Medulla oblongata (tissue), 1 donor: ENCODE data around the gene EYA4.
A peak's percentile ranks its signal among the peaks of the same experiment; 100 is the strongest.
"Not testable (repeated sequence)": the region's sequence is repeated elsewhere in the genome, so short reads cannot be mapped to it uniquely, and the experiment has no call there.

Experiments
- DNase-seq: peaks from one replicate; pipeline ENCODE4 v3.0.0-alpha.2; 2015; ENCODE audit errors: extremely low spot score

EYA4 gene

DNA sequence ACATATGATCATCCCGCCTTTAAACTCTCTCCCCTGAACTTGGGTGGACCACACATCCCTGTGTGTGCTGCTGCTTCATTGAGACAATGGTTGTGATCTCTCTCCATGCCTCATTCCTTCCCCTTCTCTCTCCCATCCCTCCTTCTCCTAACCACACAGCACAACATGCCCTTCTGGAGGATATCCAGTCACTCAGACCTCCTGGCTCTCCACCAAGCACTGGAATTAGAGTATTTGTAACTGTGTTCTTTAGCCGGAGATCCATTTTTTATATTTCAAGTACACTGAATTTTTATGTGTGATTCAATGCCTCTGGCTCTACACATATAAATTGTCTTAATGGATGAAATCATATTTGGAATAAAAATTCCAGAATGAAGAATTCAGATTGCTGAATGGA is 287.4 kb downstream of the EYA4 start:
- DNase-seq, result no peak

DNA sequence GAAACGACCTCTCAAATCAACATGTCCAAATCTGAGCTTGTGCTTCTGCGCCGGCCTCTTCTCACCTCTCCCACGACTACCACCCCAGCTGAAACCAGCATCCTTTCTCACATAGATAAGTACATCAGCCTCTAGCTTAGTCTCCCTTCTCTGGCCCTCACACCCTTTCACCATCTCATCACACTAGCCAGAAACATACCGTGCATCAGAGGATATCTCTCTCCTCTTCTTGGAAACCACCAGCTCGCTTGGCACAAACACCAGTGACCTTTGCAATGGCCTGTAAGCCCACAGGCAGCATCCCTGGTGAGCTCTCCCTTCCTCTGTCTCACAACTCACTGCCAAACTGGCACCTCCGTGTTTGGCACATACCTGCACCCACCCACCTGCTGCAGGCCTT is 291.8 kb downstream of the EYA4 start:
- DNase-seq, result no peak

DNA sequence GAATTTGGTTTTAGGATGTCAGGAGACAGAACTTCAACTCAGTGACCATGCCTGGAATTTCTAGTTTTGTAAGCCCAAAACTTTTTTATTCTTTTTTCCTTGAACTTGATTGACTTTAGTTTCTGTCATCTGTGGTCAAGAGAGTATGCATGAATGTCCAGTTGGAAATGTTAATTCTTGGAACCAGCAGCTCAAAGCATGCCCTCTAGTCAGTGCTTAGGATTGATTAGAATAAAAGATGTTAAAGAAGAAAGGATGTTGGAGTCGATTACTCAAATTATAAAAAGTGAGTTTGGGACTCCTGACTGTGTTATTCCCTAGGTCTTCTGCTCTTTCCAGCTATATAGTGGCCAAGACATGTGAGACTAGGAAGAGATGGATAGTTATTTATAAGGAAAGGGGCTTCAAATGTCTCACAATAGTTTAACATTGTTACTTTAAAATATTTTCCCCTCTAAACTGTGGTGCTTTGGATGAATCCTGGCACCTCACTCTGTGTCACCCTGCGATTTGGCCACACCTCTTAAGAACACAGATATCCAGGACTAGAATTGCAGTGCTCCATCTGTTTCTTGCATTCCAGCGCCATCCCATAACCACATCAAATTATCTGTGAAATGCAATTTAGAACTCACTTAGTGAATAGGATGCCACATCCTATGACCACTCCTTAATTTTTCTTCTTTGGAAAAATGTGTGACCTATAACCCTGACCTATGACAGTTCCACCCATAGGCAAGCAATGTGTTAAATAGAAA is 298.5 kb downstream of the EYA4 start:
- DNase-seq, result no peak

DNA sequence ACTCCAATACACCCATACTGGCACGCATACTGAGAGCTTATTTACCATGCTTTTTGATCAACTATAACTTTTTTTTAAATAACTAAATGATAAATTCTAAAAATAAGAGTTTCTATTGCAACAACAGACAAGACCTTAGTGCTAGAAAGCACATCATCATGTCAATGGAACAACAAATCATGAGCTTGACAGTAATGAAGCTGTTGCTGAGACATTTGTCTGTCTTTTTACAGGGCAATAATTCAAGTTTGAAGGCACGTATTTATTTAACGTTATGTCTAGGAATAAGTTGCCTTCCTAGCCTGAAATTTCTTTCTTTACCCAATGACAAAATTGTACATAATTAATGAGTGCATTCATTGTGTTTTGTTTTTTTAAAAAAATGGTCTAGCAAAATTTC is 299.2 kb downstream of the EYA4 start:
- DNase-seq, result no peak

DNA sequence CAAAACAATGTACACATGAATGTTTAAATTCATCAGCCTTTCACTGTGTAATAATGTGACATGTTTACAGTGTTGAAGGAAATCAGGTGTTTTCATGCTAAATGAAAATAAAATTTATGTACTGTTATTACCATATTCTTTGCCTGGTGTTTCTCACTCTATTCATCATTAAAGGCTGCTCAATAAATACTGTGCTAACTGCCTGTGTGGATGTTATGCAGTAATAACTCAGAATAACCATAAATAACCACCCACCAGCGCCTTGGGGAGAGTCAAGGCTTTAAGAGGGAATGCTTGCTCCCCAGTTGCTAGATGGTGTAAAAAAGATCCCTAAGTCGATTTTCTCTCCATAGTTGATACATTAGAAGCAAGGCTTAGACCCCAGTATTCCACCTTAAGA is 299.9 kb downstream of the EYA4 start:
- no peak for DNase-seq

DNA sequence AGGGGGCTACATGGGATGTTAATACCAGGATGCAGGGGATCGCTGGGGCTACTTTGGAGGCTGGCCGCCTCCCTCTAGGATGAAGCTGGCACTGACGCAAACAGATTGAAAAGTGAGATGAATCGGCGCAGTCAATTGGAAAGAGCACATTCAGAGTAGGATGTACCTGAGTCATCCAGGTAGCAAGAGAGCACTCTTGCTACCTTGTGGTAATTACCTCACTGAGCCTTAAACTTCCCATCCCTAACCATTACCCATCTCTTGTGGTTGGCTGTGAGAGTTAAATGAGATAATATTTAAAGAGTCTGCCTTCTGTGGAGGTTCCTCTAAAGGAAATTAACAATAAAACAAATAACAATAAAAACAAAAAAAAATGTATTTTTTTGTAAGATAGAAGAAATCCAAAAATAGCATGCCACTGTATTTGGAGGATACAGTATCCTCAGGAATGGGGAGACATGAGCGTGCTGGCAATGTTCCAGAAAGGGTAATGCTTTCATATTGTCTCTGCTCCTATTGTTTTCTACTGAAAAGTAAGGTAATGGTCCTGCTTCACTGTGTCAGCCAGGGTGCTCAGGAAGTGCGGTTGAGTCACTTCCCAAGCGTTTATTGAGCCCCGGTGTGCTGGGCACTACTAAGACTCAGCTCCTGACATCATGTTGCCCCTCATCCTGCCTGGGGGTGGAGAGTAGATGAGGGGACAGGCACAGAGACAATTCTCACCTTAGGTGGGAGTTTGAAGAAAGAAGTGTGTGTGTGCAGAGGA is 301.1 kb downstream of the EYA4 start:
- DNase-seq, result no peak

DNA sequence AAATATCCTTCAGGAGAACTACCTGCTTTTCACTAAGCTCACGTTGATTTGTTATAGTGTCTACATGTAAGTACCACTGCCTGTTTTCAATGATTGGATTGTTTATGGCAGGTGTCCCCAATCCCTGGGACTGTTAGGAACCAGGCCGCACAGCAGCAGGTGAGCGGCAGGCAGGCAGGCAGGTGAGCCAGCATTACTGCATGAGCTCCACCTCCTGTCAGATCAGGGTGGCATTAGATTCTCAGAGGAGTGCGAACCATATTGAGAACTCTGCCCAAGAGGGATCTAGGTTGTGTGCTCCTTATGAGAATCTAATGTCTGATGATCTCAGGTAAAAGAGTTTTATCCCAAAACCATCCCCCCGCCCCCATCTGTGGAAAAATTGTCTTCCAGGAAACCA is 303.3 kb downstream of the EYA4 start:
- DNase-seq, result no peak

DNA sequence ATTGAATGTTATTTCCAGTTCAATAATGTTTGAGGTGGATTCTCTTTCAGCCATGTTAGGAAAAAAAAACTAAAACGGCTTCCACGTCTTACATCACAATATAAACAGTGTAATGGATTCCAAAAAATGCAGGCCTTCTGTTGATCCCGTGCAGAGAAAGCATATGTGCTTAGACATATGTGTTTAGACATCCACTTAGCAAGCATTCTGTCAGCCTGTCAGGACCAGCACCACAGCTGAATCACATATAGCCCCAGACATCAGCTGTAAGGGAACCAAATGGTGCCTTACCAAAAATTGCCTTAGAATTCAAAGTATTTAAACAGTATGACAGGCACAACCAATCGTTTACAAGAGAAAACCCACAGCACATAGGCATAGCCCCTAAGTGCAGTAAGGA is 304.9 kb downstream of the EYA4 start:
- no peak for DNase-seq

DNA sequence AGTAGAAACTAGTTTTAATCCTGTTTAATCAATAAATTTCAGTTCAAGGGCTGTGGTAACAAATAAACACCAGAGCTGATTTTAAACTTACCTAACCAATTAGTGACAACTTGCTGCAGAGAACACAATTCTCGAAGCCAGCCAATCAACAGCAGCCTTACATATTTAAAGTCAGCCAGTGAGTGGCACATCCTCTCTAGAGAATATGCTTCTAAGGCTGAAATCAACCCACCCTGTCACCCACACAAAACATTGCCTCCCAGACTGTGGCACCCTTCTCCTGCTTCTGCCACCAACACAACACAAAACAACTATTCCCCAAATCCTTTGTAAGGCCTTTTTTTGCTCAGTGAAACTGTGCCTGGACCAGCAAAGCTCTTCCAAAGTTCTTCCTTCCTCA is 306.0 kb downstream of the EYA4 start:
- DNase-seq, result no peak

DNA sequence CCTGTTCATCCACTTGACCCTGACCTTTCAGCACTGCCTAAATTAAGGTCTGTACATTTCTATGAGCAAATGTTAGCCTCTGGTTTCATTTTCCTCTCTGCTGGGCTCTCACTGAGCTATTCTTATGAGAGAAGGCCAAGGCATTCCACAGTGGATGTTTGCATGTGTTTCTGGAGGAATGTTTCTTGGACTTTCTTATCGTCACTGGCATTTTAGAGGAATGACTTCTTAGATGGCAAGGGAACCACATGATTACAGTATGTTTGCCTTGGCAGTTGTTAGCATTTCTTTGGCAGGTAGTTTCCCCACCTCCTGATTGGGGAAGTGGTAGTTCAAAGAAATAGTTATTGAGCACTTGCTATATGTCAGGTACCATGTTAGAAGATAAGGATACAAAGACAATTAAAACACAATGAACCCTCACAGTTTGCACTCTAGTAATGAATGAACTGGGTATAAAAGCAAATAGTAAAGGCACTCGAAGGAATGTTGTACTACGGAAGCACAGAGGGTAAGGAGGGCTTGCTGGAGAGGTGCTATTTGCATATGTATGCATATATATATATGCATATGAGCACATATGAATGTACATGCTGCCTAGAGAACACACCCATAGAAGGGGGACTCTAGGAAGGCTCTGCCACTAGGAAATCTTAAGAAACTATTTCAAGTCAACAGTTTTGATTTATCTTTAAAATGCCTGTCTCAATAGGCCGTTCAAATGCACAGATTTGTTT is 307.4 kb downstream of the EYA4 start:
- DNase-seq, result no peak

DNA sequence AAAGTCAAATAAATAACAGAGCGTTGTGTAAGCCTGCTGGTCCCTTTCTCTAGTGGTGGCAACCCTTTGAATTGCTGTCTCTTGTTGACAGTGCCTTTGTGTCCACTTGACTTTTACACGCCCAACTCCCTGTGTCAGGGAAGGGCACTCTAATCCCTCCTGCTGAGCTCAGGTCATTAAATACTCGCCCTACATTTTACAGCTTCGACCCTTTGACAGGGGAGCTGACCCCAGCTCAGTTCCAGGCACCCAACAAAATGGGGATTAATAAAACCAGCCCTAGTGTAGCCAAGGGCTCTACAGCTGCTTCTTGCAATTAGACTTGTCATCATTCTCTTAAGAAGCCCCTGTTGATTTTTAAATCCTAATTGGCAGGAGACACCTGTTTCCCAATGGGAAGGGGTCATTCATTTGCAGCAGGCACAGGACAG is 308.2 kb downstream of the EYA4 start:
- no peak for DNase-seq

DNA sequence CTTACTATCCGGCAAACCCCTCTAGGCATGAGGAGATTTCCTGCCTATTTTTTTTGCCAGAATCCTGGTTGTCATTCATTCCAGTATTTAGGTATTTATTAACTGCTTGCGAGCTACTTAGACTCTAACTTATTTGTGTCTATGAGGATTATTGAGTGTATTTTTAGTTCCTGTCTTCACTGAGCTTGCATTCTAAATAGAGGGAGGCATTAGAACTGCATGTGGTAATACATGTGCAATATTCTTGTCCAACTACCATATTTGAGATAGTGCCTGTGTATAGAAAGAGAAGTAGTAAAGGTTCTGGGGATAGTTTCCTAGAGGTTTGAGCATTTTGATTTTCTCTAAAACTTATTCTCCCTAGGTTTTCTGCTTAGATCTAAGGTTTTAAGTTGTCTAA is 308.9 kb downstream of the EYA4 start:
- no peak for DNase-seq

DNA sequence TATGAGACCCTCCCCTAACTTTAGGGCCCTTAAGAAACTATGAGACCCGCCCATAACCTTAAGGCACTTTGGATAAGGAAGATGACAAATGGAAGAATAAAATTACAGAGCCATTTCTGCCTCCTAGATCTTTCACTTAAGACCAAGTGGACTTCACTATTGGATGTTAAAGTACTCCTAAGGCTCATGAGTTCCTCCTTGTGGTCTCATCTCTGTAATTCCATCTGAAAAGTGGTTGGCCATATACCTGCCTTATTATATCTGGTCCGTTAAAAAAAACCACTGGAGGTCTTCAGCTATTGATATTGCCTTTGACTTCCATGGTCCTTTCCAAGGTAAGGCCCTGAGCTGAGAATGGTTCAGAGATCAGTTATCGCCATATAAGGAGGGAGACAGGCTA is 310.3 kb downstream of the EYA4 start:
- no peak for DNase-seq

DNA sequence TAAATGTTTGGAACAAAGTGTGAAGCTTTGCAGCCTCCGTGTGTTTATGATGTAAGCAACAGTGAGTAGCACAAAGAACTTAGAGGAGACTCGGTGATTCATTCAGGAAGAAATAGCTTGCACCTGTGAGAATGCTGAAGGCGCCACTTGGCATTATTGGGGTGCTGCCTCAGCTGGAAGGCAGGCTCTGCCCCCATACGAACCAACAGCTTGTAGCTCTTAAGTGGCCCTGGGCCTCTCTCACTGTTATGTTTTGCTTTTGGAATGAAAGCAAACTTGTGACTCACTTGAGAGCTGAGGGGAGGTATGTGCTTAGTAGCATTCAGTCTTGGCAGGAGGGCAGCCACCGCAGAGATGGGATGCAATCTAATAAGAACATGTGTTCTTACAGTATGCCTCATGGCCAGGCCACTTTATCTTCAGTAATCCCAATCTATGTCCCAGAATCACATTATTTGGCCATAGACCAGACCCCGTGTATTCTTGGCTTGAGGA is 310.7 kb downstream of the EYA4 start:
- DNase-seq, result no peak

DNA sequence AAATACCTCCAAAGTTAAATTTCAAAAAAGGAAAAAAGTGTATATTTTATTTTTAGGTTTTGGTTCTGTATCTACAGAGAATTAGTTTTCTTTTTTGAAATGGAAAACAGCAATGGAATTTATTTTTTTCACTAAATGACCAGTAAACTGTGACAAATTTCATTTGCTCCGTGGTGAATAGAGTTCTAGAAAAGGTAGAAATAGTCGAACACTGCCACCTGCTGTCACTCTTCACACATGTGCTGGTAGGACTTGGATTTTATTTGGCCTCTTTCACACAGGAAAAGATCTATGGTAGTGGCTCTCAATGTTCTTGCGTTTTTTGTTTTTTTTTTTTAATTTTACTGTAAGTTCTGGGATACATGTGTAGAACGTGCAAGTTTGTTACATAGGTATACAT is 312.5 kb downstream of the EYA4 start:
- peak; percentile 70 for DNase-seq

DNA sequence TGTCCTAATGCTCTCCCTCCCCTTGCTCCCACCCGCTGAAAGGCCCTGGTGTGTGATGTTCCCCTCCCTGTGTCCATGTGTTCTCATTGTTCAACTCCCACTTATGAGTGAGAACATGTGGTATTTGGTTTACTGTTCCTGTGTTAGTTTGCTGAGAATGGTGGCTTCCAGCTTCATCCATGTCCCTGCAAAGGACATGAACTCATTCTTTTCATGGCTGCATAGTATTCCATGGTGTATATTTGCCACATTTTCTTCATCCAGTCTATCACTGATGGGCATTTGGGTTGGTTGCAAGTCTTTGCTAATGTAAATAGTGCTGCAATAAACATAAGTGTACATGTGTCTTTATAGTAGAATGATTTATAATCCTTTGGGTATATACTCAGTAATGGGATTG is 313.0 kb downstream of the EYA4 start:
- not testable (repeated sequence) for DNase-seq

DNA sequence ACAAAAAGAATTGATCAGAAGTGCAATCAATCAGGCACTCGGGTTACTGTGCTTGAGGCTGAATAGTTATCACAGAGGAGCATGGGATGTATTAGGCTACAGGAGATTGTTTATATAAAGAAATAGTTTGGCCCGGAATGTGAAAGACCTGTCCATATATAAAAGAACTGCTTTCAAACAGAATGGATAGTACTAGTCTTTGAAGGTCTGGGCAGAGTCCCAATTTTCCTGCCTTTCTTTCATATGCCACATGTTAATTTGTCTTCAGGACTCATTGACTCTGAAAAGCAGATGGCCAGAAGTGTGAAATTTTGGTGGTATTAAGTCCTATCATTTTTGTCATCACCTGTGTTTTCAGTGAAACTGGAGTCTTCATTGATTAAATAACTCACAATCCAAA is 314.5 kb downstream of the EYA4 start:
- no peak for DNase-seq

DNA sequence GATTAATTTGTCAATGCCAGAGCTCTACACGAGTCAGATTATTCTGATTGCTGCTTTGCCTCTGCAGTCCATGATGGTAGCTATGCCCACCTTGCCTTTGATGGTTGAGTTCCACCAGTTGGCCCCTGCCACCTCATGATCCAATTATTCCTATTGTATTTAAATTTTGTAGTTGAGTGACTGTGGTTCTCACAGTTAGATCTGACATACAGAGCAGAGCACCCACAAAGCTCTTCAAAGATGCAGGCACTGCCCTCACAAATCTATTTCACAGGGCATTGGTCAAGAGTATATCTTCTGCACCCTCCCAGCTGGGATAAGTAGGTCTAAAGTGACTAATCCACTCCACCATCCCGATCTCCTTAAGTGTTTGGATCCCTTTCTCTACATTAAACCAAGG is 318.8 kb downstream of the EYA4 start:
- DNase-seq, result no peak

DNA sequence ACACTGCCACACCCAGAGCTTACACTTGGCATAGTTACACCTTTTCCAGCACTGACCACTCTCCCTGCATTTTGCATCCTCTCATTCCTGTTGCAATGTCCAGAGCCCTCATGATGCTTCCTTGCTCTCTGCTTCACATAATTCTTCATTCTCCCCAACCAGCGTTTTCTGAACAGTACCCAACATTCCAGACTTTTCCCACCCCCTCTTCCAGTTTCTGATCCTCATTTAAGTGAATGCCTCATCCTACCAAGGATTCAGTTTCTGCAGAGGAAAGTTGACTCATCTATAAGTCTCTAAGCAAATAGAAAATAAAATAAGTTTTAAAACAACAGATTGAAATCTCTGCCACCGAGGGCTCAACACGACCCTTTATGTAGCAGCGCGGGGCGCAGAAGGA is 326.5 kb downstream of the EYA4 start:
- no peak for DNase-seq

DNA sequence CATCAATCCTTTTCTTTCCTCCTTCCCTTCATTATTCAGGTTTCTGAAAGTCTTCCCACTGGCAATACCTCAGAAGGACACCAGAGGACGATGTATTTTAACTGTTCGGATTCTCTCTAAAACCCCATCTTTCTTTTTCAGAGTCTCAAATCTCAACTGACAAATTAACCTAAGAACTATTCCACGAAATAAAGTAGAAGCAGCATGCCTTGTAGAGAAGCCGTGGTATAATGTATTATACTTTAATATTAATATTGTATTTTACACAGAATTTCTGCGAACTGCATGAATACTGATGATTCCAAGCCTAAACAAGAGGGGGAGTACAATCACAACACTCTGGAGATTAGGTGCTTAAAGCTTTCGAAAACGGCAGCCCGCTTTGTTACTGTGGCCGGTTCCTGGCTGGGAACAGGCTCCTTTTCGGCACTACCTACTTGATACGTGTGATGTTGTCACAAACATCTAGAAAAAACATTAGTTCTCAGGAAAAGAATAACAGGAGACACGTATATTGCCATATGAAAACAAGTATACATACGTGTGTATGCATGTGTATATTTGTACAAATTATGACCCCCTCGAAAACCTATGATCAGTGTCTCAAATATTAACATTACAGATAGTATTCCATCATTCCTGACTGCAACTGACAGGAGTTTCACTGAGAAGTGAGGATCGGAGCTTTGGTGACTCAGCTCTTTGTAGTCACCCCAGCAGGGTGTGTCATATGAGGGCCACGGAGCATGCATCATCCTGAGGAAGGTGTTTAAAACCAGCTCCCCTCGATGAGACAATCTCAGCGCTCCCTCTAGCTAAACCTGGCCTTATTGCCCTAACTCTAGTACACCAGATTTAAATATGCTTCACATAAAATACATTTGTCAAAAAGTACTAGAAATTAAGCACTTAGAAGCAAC is 328.1 kb downstream of the EYA4 start:
- DNase-seq, result peak; percentile 75

DNA sequence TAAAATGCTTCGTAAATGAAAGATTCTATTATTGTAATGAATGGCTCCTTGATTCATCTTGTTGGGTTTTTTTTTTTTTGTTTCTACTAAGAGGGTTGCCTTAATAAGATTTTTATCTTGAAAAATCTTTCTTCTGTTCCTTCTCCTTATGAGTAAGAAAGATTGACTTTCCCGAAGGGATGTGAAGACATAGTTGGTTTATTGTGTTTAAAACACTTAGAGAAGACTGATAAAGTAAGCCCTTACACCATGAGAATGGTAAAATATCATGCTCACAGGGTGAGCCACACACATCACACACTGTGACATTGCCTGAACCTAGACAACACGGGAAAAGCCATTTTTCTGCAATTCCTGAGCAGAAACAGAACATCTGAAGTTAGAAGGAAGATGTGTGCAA is 330.5 kb downstream of the EYA4 start:
- DNase-seq, result no peak

DNA sequence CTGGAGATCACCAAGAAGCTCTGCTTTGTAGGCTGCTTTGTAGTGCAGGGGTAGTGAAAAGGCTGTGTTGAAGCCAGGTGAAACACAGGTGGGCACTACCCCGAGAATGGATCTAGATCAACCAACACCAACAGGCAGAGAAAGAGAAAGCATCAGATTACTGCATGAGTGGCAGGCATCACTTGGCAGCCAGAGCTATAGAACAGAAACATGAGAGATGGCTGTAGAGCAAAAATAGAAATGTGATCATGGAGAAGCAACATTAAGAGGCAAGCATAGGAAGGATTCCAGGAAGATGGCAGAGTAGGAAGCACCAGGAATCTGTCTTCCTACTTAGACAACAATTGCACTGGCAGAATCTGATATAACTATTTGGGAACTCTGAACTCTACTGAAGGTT is 336.7 kb downstream of the EYA4 start:
- DNase-seq, result no peak
